HG03025 (cell line): Measurements from ENCODE around the gene ARID5A.

ENCODE experiments used
- ATAC-seq: cut with Tn5 transposase; IDR thresholded peaks from one replicate; pipeline ENCODE4 v1.9.1; 2021; ENCODE audit warnings: mild to moderate bottlenecking, moderate library complexity; ENCODE audit not compliant: unreplicated experiment, low FRiP score

The ARID5A gene

DNA sequence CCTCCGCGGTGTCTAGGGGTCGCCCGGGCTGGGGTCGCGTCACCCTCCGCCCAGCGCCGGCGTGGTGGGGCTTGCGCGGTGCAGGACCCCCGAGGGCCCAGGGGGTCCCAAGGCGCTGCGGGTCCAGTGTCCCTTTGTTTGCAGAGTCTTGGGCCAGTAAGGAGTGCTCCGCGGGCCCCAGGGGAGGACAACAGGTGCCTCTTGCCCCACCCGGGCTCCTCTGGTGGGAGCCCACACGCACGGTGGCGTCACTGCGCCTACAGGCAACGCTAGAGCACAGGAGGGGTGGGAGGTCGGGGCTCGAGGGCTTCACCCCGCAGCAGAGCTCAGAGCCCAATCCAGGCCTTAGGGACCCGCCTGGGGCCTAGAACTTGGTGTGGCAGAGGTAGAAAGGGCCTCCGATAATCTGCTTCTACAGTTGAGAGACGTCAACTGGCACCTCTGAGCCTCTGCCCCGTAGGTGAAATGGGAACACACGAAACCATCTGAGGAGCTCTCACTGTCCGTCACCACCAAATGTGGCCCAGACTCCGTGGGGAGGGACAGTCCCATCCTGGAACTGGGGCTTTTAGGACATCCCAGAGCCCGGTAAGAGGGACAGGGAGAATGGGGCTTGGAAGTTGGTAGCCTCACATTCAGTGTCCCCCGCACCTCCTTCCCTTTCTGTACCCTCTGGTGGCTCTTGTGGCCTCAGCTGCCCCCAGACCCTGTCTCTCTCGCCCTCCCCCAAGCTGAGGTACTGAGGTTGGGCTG, 1.4 kb downstream of the ARID5A start:
- ATAC-seq, result no peak

DNA sequence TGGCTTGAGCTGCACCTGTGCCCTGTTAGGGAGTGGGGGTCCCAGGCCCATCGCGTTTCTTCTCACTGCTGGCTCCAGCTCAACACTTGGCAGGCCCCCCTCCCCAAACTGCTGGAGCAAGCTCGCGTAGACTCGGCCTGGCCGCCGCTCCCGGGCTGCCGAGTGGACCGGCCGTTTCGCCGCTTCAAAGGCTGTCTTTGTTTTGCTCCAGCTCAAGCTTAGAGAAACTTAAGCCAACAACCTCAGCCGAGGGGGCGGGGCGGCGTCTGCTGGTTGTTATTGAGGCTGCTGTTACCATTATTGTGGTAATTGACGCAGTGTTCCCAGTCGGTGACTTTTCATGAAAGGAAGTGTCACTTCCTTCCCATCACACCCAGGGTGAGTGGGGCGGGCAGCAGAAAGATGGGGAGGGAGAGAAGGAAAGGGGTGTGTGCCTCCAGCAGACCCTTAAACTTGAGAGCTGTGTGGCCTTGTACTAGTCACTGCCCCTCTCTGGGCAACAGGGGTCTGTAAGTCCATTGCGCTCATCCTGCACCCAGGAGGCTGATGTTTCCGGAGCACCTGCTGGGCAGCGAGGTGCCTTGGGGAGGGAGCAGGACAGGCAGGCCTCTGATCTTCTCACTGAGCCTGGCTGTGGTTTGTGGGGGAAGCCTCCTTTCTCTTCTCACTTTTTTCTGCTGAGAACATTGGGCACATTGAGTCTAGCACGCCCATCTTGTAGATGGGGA, 2.1 kb downstream of the ARID5A start:
- ATAC-seq, result no peak

DNA sequence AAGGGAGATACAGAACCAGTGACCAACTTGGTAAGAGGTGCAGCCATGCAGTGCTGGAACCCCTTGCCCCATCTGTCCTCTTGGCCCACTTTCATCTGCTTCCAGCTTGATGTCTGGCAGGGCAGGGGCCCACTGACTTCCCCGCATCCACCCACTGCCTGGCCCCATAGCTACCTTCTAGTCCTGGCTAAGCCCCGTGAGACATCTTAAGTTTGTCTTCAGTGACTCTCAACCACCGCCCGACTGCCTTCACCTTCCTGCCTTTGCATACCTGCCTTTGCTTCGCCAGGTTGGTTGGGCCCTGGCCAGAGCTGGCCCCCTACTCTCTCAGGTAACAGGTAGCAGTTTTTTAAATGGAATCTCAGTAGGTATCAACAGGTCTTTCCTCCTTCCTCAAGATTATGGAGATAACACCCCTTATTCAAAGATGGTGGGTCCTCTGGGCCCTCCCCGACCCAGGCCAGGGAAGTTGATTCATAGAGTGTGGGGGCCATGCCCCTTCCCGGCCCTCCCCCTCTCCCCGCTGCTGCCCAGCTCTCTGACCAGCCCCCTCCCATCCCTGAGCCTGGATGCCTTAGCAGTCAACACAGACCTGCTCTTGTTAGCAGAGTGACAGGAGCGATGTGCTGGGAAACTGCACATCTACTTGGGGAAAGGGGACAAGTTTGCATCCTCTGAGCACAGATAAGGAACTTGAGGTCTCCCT, 2.8 kb downstream of the ARID5A start:
- ATAC-seq, result no peak

DNA sequence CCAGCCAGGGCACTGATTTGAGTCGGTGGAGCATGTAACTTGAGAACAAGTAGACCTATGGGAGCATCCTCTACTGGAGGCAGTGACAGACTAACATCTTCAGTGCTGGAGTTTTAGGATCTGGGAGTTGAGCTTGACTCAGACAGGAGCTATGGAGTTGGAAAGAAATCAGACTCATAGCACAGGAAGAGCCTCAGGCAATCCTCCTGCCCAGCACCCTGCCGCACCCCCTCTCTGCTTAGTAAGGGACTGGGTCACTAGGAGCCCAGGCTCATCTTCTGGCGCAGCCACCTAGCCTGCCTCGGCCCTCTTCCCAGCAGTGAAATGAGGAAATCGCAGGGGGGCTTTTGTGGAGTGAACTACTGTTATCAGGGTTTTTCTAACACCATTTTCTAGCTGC, 3.6 kb downstream of the ARID5A start:
- no peak for ATAC-seq

DNA sequence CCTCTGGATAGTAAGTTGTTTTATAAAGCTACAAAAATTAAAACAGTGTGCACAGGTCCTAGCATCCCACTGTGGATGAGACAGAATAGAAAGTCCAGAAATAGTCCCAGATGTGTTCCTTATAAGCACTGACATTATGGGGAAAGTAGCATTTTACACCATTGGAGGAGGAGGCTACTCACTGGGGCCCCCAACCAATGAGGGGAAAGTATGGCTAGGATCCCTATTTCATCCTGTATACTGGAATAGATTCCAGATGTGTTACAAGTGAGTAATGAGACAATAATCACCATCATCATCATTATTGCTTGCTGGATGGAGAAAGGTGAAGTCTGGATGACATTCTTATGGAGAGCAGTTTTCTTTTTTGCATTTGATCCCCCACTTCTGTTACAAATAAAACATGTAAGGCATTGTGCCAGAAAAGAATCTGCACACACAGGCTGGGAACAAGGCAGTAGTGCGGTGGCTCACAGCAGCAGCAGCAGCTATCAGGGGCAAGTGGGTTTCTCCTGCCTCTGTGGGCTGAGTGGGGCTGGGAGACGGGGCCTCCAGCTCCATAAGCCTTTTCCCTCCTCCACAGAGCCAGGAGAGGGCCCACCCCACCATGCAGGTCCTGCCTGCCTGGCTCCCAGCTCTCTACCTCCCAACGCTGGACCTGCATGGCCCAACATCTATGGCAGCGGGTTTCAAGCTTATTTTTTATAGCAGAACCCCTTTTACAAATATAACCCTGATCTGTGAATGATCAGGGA, 5.0 kb downstream of the ARID5A start:
- no peak for ATAC-seq

DNA sequence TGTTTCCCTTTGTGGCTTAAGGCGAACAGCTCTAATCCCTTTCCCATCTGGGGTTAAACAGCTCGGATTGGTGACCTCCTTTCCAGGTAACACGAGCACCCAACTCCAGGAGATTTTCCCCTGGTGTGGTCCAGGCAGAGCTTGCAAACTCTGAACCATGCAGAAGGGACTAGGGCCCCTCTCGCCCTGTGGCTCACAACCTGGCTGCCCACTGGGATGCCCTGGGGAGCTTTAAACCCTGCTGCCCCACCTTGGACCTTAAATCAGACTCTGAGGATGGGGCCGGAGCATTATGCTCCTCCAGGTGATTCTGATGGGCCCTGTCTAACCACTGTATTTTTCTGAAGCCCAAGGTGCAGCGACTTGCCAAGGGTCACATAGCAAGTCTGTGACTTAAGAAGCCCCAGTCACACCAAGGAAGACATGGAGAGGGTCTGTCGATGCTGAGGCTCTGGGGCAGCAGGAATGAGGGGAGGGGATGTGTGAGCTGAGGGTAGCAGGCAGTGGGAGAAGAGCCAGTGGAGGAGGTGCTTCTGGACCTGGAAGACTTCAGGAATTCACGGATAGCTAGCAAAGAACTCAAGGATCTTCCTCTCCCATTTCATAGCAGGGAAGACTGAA, 5.9 kb downstream of the ARID5A start:
- ATAC-seq, result no peak

DNA sequence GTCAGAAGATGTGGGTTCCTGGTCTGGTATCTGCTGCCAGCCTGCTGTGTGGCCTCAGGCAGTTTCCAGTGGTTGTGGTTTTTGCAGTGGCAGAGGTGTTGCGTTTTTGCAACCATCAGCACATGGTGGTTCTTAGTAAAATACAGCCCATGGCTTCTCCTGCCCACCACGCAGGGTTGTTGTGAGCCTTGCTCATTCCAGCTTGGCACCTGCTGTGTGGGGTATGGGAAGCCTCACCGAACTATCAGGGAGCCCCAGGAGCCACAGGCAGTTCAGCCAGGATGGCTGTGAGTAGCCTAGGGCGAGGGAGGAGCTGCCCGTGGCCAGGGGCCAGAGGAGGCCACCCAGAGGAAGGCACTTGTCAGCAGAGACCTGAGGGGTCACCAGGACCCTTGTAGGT, 9.8 kb downstream of the ARID5A start:
- no peak for ATAC-seq

DNA sequence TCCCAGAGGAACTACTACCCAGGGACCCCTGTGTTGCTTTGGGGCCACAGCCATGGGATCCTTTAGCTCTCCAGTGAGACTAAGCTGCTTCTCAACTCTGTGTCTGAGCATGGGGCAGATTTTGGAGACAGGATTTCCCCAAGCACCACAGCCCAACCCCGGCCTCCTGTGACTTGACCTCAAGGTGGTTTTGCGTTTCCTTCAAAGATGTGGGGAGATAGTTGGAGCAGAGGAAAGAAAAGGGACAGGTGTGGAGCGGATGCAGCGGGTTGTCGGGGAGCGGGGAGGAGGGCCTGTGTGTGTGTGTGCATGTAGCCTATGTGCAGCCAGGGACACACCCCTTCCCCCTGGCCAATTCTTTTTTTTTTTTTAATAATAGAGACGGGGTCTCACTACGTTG, 10.2 kb downstream of the ARID5A start:
- ATAC-seq, result no peak

DNA sequence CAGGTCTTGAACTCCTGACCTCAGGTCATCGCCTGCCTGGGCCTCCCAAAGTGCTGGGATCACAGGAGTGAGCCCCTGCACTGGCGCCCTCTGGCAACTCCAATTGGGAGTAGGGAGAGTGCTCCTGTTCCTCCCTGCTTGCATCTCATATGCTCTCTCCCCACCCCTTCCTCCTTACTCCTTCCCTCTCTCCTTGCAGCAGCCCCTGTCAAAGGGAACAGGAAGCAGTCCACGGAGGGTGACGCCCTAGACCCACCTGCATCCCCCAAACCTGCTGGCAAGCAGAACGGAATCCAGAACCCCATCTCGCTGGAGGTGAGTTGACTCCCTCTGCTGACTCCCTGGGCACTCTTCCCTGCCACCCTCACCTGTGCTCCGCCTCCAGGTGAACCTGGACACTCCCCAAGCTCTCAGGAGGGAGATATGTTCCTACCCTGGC, 10.7 kb downstream of the ARID5A start:
- no peak for ATAC-seq

DNA sequence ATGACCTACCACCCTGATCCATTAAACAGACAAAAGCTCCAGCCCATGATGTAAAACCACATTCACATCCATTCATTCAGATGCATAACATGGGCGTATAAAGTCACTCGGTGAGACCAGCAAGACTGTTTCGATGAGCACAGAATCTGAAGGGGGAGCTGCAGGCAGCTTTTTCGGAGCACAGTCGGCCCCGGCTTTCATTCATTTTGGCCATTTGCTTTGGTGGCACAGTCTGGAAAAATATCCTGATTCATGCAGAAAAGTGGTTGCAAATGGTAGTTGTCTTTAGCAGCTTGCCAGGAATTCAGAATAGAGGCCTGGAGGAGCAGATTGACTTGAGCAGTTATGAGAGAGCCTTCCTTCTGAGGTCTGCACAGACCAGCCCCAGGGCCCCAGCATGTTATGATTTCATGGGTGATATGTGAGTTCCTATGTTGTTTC, 11.2 kb downstream of the ARID5A start:
- ATAC-seq, result no peak

DNA sequence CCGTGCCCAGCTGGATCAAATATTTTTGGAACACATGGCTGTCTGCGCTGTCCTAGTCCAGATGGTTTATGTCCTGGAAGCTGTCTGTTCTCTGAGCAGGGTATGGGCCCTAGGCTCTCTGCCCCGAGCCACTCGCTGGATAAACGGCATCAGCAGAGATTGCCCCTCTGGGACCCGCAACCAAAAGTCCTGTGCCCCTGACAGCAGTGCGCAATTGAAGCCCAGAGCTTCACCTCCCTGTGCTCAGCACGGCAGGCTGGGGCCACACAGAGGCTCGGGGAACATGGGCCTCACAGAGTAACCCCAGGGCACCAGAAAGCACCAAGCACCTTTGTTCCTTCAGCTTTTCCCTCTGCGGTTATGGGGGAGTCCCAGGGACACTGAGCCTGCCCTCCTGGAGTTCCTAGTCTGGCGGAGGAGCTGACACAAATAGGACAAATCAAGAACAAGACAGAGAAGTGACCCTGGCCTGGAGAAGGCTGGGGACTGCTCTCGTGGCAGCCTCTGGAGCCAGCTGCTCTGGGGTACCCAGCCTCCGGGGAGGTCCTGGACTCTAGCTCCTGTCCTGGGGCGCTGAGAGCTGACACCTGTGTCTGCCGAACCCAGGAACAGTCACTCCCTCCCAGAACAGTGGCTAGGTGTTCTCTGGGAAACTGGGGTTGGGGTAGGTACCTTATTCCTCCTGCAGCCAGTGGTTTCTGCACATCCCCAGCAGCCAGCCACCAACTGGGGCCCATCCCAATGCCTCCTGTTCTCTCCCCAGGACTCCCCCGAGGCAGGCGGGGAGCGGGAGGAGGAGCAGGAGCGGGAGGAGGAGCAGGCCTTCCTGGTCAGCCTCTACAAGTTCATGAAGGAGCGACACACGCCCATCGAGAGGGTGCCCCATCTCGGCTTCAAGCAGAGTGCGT, 12.3 kb downstream of the ARID5A start:
- no peak for ATAC-seq

DNA sequence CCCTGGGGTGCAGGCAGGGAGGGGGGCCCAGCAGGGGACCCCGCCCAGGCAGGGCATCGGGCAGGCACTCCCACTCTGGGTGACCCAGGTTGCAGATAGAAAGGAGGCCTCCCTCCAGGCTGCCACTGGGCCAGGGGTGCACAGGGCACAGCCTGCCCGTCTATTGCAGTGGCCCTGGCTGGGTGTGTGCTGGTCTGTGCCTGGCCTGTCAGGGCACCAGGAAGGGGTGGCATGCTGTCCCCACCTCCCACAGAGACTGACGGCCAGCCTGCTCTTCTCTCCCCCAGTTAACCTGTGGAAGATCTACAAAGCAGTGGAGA, 12.9 kb downstream of the ARID5A start:
- ATAC-seq, result no peak

DNA sequence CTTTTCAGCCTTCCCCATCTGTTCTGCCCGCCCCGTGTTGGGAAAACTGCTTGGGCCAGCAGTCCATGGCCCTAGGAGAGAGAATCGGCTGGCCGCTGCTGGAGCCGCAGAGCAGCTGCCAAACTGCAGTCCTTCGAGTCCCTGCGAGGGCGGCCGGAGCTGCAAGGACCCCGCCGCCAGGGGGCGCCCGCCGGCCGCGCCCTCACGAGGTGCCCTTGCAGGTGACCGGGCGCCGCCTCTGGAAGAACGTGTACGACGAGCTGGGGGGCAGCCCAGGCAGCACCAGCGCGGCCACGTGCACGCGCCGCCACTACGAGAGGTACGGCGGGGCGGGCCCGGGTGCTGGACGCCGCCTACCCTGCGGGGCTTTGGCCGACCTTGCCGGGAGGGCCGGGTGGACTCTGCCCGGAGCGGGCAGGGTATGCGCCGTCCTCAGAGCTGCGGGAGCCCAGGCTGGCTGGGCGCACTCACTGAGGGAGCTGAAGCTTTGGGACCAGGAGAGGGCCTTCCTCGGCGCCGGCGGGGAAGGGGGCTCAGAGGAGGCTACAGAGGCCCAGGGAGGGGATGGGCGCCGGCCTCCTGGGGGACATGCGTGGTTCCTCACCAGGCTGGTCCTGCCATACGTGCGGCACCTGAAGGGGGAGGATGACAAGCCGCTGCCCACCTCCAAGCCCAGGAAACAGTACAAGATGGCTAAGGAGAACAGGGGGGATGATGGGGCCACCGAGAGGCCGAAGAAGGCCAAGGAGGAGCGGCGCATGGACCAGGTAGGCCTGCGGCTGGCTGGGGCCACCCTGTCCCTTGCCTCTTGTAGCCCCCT, 13.6 kb downstream of the ARID5A start:
- no peak for ATAC-seq

DNA sequence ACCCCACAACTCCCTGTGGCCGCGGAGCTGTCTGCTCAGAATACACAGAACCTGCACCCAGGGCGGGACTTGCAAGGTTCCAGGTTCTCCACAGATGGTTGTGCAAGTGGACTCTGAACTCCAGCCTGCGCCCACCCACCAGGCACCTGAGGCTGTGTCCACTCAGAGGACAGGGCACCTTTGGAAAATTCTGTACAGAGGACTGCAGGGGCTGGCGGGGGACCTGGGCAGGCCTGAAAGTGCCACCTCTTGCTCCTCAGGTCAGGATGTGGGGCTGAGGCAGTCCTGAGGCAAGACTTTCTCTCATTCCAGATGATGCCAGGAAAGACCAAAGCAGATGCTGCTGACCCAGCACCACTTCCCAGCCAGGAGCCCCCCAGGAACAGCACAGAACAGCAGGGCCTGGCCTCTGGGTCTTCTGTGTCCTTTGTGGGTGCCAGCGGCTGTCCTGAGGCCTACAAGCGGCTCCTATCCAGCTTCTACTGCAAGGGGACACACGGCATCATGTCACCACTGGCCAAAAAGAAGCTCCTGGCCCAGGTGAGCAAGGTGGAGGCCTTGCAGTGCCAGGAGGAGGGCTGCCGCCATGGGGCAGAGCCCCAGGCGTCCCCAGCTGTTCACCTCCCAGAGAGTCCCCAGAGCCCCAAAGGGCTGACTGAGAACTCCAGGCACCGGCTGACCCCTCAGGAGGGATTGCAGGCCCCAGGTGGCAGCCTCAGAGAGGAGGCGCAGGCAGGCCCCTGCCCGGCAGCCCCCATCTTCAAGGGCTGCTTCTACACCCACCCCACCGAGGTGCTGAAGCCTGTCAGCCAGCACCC, 14.4 kb downstream of the ARID5A start:
- ATAC-seq, result no peak

DNA sequence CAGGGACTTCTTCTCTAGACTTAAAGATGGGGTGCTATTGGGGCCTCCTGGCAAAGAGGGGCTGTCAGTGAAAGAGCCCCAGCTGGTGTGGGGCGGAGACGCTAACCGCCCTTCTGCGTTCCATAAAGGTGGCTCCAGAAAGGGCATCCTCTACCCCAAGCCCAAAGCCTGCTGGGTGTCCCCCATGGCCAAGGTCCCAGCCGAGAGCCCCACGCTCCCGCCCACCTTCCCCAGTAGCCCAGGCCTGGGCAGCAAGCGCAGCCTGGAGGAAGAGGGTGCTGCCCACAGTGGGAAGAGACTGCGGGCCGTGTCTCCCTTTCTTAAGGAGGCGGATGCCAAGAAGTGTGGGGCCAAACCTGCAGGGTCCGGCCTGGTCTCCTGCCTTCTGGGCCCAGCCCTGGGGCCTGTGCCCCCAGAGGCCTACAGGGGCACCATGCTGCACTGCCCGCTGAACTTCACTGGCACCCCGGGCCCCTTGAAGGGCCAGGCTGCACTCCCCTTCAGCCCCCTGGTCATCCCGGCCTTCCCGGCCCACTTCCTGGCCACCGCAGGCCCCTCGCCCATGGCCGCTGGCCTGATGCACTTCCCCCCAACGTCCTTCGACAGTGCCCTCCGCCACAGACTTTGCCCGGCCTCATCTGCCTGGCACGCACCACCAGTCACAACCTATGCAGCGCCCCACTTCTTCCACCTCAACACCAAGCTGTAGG, 15.2 kb downstream of the ARID5A start:
- ATAC-seq, result no peak

DNA sequence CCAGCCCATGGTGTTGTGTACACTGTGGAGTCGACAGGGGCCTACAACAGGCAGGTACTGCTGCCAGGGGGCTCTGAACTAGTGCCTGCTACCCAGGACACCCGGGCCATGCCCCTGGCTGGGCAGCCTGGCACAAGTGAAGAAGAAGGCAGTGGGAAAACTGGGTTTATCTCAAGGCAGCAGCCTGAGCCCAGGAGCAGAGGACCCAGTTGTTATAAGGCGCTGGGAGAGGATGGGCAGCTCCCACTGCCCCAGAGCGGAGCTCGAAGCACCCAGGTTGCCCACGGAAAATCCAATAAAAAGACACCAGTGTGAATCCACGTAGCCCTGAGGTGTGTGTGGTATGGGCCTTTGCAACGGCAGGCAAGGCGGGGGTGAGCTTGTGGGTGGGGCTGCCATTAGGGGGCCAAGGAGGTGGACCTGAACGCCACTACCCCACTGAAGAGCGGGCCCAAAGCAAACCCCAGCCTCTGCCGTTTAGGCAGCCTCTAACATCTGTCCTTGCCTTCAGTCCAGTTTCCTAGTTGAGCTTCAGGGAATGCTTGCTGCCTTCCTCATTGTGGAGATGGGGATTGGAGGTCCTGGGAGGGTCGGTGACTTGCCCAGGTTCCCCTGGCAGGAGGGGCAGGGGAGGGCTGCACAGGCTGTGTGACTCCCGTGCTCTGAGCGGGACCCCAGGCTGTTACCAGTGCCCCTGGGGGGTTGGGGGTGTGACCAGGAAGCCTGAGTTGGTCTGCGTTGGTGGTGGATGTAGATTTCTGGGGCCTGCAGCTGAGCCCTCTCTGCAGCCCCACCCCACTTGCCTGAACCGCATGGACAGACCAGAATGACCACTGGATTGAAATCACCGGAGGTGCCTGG, 16.0 kb downstream of the ARID5A start:
- ATAC-seq, result no peak
